HL-60/S4 treated with retinoic acid at 250 ng/mL for 4 days and 3 days (cell line): ENCODE measurements around the gene PARD3.

ENCODE experiments used
- in situ Hi-C: fragments of 300-500 bp; cut with MboI; formaldehyde crosslinking; loops from 2 replicates; pipeline ENCODE4 v1.7.0; 2022; ENCODE audit warnings: low sequenced_read_pairs

Gene PARD3

GRCh38 chr10:34127676-34128075 is 687.4 kb downstream of the PARD3 start:
- in situ Hi-C loops: no loop called here

DNA sequence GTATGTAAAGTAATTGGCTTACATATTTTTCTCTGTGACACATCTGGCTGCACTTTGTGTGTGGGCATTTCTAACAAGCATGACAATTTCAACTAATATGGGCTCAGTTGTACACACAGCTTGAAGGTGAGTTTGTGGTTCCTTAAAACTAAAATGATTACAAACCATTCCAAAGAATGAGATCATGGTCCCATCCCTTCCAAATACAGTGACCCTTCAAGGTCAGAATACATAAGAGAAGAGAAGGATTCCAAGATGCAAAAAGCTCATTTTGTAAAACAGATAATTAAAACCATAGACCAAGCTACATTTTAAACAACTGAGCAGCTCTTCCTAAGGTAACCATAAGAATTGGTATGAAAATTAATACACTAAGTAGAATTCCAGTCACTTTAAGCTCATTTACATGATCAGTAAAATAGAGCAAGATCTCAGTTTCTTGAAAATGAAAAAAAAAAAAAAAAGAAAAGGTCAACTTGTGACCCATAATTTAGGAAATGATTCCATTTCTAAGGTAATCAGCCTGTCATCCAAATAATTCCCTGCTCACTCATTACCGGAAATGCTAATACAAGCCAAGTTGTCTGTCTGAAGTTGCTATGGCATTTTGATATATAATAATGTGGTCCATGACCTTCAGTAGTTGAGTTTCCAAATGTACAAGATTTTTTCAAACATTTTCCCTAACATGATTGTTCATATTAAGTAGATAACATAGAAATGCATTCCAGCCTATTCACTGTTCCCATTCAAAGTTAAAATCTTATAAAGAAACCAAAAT is 688.5 kb downstream of the PARD3 start:
- in situ Hi-C loops: no loop called here

DNA sequence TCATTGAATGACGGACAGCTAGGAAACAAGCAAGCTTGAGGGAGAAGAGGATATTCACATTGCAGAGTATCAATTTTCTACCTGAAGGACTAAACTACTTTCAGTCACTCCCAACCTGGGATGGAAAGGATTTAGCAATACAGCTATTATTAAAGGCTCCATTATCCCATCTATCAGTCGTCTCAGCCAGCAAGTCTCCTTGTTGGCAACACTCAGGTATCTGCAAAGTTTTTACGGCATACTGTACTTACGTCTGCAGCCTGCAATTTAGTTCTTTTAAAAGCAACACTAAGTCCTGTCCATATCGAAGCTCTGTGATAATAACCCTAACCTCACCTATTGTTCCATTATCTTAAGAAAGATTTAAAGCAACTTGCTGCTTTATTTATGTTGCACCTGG is 689.4 kb downstream of the PARD3 start:
- in situ Hi-C loops: no loop called here

GRCh38 chr10:34124522-34125035 is 690.5 kb downstream of the PARD3 start:
- in situ Hi-C loops: no loop called here

DNA sequence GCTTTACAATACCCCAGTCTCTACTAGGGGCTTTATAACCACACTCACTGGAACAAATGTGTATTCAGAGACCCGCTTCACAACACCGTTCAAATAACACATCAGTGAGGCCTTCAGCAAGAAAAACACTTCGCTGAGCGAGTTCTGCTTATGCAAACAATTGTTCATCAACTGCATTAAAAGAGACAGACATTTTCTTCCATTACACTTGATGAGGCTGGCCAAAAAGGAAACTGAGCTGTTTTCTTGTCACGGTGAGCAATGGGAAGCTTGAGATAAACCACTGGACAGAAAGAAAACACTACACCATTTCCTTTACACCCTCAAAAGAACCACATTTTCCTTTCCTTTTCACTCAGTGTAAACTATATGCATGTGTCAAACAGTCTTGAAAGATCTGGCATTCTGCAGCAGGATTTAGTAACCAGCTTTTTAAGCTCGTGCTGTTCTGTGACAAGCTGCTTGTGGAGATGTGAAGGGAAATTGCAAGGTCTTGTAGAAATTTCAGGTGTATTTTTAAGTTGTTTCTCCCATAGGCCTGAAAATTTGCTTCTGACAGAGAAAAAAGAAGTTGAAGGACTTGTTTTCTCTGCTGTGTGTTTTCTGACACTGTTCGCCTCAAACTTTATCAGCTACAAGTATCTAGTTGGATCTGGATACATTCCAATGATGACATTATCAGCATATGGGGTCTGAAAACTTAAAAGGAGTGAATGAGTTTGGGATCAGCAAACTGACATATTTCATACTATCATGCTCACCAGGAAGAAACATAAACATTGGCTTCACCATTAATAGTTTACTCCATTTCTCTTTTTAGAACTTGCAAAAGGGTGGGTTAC is 693.1 kb downstream of the PARD3 start:
- in situ Hi-C loops: no loop called here

DNA sequence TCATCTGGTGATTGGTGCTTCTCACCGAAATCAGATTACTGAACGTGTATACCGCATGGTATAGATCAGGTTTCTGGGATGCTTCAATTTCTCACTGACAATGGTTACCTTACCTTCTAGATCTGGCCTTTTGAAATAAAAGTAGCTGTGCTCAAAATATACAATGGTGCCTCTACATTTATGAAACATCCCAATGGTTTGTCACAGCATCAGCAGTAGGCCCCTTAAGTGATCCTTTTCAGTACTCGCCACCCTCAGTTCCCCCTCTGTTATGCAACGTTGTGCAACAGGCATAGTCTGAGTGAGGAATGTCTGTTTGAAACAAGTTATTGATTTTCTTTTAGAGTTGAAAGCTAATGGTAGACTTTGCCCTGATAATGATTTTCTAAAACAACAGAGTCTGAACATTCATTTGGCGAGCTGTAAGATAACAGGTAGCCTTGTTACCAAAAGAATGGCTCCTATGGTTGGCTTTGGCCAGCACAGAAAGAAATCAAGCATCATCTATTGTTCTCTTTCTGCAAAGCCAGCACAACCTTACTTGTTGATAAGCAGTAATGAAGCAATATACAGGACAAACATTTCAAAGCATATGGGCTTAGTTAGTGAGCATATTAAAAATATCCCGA is 693.9 kb downstream of the PARD3 start:
- in situ Hi-C loops: no loop called here

DNA sequence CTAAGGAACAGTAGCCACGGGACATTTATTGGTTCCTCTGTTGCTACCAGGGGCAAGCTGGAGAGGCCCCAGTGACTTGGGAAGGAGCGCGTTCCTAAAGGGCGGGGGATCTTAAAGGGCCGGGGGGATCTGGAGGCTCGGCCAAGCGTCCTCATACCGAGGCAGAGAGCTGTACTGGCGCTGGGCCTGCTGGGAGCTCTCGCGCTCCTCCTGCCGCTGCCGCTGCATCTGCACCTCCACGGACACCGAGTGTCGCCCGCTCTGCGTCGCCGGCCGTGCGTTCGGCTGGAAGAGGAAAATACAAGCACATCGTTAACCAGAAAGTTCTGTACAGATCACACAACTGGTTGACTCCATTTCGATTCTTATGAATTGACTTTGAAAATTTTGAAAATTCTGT is 695.6 kb downstream of the PARD3 start:
- in situ Hi-C loops: no loop called here

- in situ Hi-C loops: no loop called here
These were observed 698.3 kb downstream of the PARD3 start for GRCh38 chr10:34116681-34117271.

DNA sequence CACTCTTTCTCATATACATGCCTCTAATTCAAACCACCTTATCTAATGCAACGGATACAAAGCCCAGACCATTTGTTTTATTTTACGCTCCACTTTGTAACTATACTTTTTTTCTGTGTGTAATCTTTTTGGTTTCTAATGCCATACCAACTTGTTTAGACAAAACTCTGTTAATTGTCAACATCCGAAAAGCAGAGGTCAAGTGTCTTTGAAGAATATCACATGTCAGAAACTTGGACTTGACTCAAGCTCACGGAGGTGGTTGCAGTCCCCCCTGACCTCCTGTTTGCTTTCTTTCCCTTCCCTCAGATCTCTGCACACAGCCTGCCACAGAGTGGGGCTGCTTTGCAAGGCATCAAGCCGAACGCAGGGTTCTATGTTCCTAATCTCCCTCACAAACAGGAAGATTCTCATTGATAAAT is 698.9 kb downstream of the PARD3 start:
- in situ Hi-C loops: no loop called here

DNA sequence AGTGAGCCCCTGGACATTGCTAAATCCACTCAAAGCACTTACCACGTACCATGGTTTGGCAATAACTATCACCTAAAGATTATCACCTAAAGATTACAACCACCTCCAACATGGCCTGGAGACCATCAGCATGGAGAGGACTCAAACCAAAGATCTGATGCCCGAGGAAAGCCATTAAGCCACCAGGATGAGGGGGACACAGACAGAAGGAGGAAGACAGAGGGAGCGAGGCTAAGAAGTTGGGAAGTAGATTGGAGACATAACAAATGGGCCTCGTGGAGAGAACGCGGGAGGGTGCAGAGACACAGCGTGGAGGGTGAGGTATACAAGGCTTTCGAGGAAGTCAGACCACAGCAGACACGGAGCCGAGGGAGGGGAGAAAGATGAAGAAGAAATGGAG is 700.2 kb downstream of the PARD3 start:
- in situ Hi-C loops: no loop called here

DNA sequence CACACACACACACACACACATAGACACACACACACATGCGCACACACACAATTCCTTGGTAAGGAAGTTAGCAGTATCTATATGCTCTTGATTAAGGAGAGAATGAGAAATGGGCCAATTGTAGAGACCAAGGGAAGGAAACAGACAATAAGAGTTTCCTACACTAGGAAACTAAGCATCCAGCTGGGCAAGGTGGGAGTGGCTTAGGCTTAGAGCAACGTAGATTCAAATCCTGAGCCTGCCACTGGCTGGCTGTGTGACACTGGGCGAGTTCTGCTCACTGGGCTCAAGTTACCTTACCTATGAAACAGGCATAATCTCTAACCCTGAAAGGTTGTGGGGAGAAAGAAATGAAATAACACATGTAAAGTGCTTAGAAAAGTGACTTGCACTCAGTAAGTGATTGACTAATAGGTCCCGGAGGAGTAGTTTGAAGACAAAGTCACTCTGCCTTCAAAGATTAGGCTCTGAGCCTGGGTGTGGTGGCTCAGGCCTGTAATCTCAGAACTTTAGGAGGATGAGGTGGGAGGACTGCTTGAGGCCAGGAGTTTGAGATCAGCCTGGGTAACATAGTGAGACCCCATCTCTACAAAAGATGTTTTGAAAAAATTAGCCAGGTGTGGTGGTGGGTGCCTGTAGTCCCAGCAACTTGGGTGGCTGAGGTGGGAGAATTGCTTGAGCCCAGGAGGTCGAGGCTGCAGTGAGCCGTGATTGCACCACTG is 701.4 kb downstream of the PARD3 start:
- in situ Hi-C loops: no loop called here

DNA sequence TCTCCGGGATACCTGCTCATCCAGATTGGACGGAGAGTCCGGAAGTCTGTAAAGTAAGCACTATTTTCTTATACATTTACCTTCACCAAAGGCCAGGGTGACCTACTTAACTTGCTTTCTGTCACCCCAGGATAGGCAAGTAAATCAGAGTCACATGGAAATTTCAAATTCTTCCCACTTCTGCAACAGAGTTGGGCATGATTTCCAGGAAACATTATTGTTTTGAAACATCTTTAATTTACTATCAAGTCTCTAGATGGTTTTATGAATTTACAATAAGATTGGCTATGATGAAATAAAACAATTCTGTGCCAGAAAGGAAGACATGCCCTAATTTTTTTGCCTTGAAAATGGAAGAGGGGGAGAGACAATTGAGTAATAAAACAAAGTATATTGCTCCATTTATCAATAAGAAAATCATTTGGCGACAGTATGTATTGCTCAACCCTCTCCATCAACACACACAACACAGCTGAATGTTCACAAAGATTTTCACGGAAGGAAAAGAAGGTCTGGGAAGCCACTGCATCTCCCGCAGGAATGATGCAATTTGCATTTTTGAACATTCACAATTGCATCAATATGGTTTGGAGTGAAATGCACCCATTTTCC is 702.8 kb downstream of the PARD3 start:
- in situ Hi-C loops: no loop called here

GRCh38 chr10:34111179-34111578 is 703.9 kb downstream of the PARD3 start:
- in situ Hi-C loops: no loop called here

- in situ Hi-C loops: no loop called here
These were observed 705.0 kb downstream of the PARD3 start for GRCh38 chr10:34109952-34110702.

DNA sequence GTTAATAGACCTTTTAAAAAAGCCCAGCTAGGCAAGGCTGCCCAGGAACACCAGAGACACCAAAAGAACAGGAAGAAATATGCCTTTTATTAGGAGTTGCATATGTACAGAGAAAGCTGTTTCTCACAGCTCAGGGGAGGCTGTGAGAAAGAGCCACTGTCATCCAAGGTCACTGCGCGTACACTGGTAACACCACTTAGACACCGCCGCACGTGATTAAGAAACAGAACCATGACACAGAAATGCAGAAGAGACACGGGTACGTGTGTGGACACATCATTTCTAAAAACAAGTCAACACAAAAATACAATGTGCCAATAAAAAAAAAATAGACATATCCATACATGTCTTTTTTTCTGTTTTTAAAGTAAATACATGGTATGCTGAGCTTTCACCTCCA is 705.6 kb downstream of the PARD3 start:
- in situ Hi-C loops: no loop called here

DNA sequence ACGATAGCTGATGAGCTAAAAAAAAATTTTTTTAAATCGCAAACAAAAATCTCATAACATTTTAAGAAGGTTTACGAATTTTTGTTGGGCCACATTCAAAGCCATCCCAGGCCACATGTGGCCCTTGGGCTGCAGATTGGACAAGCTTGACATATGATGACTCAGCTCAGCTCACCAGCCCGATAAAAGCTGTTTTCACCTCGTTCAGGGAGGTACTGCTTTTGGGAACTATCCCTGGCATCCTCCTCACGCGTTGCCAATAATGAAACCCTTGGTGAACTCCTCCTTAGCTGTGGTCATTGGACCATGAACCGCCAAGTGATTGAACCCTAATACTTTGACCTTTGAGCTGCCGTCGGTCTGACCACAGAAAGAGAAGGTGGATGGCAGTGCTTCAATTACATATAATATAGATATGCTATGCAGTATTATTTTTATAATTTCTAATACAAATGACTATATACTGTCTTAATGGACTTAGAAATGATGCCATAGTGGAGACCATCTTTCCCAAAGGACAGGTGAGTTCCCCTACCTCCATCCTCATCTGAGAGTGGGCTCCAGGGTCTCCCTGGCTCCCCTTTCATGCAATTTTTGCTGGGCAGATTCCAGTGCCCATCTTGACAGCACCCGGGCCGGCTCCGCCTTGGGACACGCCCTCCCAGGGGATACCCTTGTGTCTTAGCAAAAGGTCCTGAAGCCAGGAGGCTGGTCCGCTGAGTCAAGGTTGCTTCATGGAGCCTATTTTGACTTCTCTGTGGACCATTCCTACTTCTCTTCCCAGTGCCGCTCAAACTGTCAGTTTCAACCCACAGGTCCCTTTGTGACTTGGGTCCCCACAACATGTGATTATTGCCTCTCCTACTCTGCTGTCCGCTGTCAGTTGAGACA is 707.2 kb downstream of the PARD3 start:
- in situ Hi-C loops: no loop called here

GRCh38 chr10:34106356-34106885 is 708.7 kb downstream of the PARD3 start:
- in situ Hi-C loops: no loop called here
